Psoas muscle (tissue), 8 donors: ENCODE results near the gene GYPB. TPM values are rescaled to one million over a fixed set of nuclear protein-coding genes. Genes with fewer than 3 reads are reported as not detected.
"Not testable (repeated sequence)": the region's sequence is repeated elsewhere in the genome, so short reads cannot be mapped to it uniquely, and the experiment has no call there.

ENCODE experiments used
- ATAC-seq, 4 donors: fragments of 200-7000 bp; cut with Tn5 transposase; one replicate each; pipeline ENCODE4 v1.9.1; 2020; ENCODE audit warnings: moderate library complexity in 3 of 4, mild to moderate bottlenecking in 2 of 4
- DNase-seq, 2 donors: peaks; one replicate each; pipeline ENCODE4 v3.0.0-alpha.2; 2020
- H3K27ac ChIP-seq: fragments of 200-600 bp; one replicate; pipeline ENCODE4 v1.8.0; 2022
- H3K27me3 ChIP-seq, 3 donors: fragments of 200-600 bp in 1 of 3; one replicate each; pipeline versions ENCODE4 v1.6.1 to v1.8.0; 2013 to 2022; ENCODE audit warnings: low read length in 2 of 3, mild to moderate bottlenecking in 2 of 3, moderate library complexity in 1 of 3; ENCODE audit not compliant: insufficient read depth in 3 of 3
- H3K36me3 ChIP-seq, 2 donors: fragments of 200-600 bp in 1 of 2; one replicate each; pipeline versions ENCODE4 v1.6.1 to v1.8.0; 2013 to 2022; ENCODE audit warnings: low read depth in 1 of 2, mild to moderate bottlenecking in 1 of 2, moderate library complexity in 1 of 2; ENCODE audit not compliant: insufficient read depth in 1 of 2
- H3K4me1 ChIP-seq: fragments of 200-600 bp; one replicate; pipeline ENCODE4 v1.8.0; 2022
- H3K4me3 ChIP-seq: fragments of 200-600 bp; one replicate; pipeline ENCODE4 v1.8.0; 2022; ENCODE audit warnings: mild to moderate bottlenecking
- H3K9me3 ChIP-seq: fragments of 200-600 bp; one replicate; pipeline ENCODE4 v1.8.0; 2022
- WGBS, 3 donors: extraction: QIAGEN DNeasy Blood & Tissue Kit; methylation state at CpG; one replicate each; pipeline versions ENCODE4 v1.1.6 to v1.1.7; 2013; 5-methylcytosine and 5-hydroxymethylcytosine counted together
- intact Hi-C, 2 donors: fragments of 100-400 bp; cut with DNase I; formaldehyde crosslinking; loops; one replicate each; pipeline versions ENCODE4 v1.11.0 to v1.14.2; 2022
- polyA plus RNA-seq, 3 donors: library from polyadenylated mRNA; stranded (reverse); fragments of 200-250 nt; gene quantifications; one replicate each; pipeline ENCODE4 v1.2.3, GENCODE V29; 2013
- total RNA-seq, 4 donors: library from RNA; stranded (reverse); fragmentation: NEBNext Ultra II Directional in 2 of 4; extraction: Animal tissue kit (Norgen Biotek cat#: 25700) in 2 of 4; gene quantifications; one replicate each; pipeline versions ENCODE4 v1.2.1 to v1.2.4, GENCODE V29; 2021 to 2023
- TF ChIP-seq, protein P1 (sequence below): fragments of 200-600 bp; IDR thresholded peaks from one replicate; pipeline ENCODE4 v1.8.0; 2022; ENCODE audit warnings: antibody characterized with exemption
- donor health status: healthy with polysubstance abuse.
- donor health status: DM: no; HTN: no; CAD: no; lungs with moderate emphysema.
- donor health status: Bipolar disorder and iron deficiency.
- donor health status: healthy.
- donor health status: DM: yes; HTN: yes; CAD: no.
- donor health status: DM: no; HTN: no; CAD: no.
- donor health status: DM: no; HTN: no; CAD: no.
- donor health status: DM: yes; HTN: yes; CAD: no.

The GYPB gene
- total and polyA plus RNA-seq, 7 donors: 0.18 TPM; not detected in 6

DNA sequence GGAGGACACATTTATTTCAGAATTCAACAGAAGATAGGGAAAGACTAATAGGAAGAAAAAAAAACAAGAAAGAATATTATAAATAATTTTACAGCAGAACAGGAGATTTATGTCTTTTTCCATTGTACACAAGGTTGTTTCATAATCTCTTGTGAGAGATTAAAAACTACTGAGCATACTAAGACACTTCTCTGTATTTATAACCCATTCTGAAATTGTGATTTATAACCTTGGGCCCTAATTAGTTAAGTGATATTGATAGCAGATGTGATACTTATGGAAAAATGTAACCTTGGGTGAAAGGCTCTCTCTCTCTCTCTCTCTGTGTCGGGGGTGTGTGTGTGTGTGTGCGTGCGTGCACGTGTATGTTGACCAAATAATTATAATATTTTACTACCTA is 12.7 kb upstream of the GYPB start:
- DNase-seq, H3K4me3 ChIP-seq, H3K36me3 ChIP-seq, H3K27me3 ChIP-seq, H3K9me3 ChIP-seq, H3K27ac ChIP-seq, intact Hi-C loops, H3K4me1 ChIP-seq, ATAC-seq: not testable (repeated sequence)
- 65 to 82% (median 65%) methylated on average over 4 of the region's 4 CpGs for WGBS, 3 donors

DNA sequence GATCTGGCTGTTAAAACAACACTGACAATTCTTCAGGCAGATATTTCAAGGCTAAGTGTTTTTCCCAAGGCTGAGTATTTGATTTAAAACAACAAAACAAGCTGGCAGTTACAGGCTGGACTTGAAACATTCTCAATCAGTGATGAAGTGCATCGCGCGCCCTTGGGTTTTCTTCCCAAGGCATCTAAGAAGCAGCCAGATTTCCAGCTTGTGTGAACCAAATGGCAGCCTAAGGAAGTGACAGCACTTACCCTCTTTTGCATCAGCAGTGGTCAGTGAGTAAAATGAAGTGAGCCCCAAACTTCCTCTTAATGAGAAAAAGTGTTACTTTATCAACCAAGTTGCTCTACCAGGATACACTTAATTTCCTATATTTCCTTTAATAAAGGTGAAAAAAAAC is 12.2 kb upstream of the GYPB start:
- ATAC-seq, H3K4me3 ChIP-seq, H3K27ac ChIP-seq, intact Hi-C loops, H3K27me3 ChIP-seq, H3K36me3 ChIP-seq, H3K4me1 ChIP-seq, DNase-seq, H3K9me3 ChIP-seq: not testable (repeated sequence)
- 73 to 76% (median 75%) methylated on average over 3 of the region's 3 CpGs for WGBS, 3 donors

GRCh38 chr4:144030708-144031107 is 11.5 kb upstream of the GYPB start:
- intact Hi-C loops, ATAC-seq, H3K4me3 ChIP-seq, H3K36me3 ChIP-seq, H3K9me3 ChIP-seq, H3K4me1 ChIP-seq, H3K27me3 ChIP-seq, H3K27ac ChIP-seq, DNase-seq: not testable (repeated sequence)
- 64 to 72% (median 72%) methylated on average over 4 of the region's 4 CpGs for WGBS, 3 donors

DNA sequence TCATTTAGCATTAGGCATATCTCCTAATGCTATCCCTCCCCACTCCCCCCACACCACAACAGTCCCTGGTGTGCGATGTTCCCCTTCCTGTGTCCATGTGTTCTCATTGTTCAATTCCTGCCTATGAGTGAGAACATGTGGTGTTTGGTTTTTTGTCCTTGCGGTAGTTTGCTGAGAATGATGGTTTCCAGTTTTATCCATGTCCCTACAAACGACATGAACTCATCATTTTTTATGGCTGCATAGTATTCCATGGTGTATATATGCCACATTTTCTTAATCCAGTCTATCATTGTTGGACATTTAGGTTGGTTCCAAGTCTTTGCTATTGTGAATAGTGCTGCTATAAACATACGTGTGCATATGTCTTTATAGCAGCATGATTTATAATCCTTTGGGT is 7.5 kb upstream of the GYPB start:
- H3K4me3 ChIP-seq, H3K27me3 ChIP-seq, ATAC-seq, H3K36me3 ChIP-seq, H3K9me3 ChIP-seq, intact Hi-C loops, H3K4me1 ChIP-seq, DNase-seq, H3K27ac ChIP-seq: not testable (repeated sequence)
- WGBS, 3 donors: 82 to 88% (median 86%) methylated on average over 3 to 4 of the region's 4 CpGs

DNA sequence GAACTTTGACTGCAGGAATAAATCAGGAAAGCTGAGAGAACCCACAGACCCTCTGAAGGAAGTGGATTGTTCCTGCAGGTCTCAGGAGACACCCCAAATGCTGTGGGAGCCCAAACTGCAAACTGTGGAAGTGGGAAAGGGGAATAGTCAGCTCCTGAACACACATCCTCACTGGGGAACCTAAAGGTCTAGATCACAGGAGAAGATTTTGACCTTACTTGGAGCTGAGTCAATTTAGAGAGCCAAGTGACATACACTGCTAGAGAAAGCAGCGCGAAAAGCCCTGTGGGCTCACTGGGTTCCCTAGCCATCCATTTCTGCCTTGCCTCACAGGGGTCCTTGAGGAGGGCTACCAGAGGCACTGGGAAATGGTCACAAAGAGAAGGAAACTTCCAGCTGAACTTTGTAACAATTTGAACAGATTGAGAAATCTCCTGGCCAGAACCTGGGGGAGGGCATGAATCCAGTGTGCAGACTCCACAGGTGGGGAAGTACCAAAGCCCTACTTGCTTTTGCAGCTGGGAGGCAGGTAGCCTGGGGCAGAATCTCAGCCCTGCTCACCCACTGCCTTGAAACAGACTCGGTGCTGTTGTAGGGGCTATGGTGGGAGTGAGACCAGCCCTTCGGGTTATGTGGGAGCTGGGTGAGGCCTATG is 5.3 kb upstream of the GYPB start:
- ATAC-seq, H3K4me3 ChIP-seq, H3K36me3 ChIP-seq, H3K4me1 ChIP-seq, intact Hi-C loops, H3K27ac ChIP-seq, DNase-seq, H3K9me3 ChIP-seq, H3K27me3 ChIP-seq: not testable (repeated sequence)
- 64 to 84% (median 65%) methylated on average over 4 of the region's 4 CpGs for WGBS, 3 donors

DNA sequence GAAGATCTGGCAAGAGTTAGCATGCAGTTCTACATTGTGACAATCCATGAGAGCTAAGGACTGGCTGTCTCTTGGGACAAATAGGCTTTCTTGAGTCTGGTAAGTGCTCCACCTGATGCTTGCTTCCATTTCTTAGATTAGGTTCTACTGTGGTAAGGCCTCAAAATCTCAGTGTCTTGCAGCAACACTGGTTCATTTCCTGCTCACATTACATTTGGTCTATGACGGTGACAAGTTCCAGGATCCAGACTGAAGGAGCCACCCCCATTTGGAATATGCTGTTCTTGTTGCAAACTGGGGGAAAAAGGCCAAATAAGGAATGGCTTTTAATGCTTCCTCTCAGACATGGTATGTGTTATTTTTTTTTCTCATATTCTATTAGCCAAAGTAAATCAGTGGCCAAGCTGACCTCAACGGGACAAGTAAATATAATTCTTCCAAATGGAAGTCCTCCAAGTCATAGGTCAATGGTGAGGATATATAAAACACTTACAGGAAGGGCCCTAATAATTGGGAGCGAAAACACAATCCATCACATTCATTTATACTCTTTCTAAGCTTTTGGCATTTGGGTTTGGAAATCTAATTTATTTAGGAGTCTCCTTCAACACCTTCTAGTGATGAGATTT is 3.7 kb upstream of the GYPB start:
- H3K27ac ChIP-seq, H3K4me1 ChIP-seq, H3K36me3 ChIP-seq, ATAC-seq, H3K27me3 ChIP-seq, intact Hi-C loops, DNase-seq, H3K4me3 ChIP-seq, H3K9me3 ChIP-seq: not testable (repeated sequence)
- WGBS, 3 donors: 43 to 52% (median 45%) methylated on average over 2 of the region's 3 CpGs

DNA sequence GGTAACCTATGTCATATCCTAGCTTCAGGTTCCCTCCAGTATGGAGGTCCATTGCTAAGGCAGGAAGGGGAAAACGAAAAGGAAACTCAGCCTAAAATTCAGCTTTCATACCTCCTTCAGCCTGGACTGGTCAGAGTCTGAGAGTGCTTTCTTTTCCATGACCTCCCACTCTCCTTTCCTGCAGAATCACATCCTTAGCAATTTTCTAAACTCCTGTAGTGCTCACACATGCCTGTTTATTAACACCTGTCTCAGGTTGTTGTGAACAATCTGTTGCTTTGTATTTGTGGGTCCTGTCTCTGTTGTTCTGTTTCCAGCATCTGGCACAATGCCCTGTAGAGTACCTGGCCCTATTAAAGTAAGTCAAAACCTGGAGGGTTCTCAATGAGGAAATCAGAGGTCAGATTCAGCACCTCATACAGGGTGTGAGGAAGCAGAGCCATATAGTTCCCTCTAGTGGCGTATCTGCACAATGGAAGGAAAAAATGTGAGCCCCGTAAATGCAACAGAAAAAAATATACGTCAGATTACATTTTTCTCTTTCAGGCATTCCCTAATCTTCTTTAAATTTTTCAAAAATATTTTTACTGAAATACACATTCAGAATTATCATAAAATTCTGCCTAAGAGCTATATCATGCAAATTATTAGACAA is 2.3 kb upstream of the GYPB start:
- peak in 2 of 4 donors; percentile 46 to 65 for ATAC-seq
- intact Hi-C loops: not testable (repeated sequence)

DNA sequence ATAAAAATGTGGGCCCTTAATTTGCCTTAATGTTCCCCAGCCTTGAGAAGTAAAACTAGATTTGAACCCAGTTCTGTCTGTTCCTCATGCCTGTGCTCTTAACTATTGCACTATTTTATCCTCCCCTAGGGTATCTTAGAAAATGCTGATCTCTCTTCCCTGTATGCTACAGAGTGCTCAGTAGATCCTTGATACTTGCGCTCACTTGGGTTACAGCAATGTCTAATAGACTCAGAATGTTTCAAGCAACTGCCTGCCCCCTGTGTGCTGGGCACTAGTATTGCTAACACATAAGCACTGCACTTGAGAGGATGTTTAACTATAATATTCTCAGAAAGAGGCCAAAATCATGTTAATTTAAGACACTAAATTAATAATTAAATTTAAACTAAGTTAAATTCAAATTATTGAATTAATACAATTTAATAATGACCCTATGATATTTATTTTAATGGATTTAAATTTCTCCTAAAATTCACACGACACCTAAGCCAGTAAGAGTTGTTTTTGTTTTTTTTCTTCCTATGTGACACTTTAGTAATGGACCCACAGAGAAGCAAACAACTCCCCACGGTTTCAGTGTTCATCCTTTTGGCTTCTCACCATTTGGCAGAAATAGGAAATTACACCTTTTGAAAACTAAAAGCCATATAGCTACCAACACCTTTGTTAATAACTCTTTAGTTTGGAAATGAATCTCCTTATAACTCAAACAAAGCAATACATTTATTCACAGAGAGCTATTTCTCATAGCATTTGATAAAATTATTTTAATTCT is 768 bp downstream of the GYPB start:
- ATAC-seq, H3K36me3 ChIP-seq, H3K4me1 ChIP-seq, DNase-seq, H3K27me3 ChIP-seq, intact Hi-C loops, H3K9me3 ChIP-seq, H3K4me3 ChIP-seq, H3K27ac ChIP-seq: not testable (repeated sequence)
- 64 to 69% (median 67%) methylated on average over 3 of the region's 3 CpGs for WGBS, 3 donors

More for the DNA sequence above, 2.3 kb upstream of the GYPB start:
- H3K36me3 ChIP-seq, H3K9me3 ChIP-seq, H3K4me3 ChIP-seq, H3K4me1 ChIP-seq, DNase-seq, H3K27me3 ChIP-seq, H3K27ac ChIP-seq: not testable (repeated sequence)
- TF ChIP-seq, protein P1, sequence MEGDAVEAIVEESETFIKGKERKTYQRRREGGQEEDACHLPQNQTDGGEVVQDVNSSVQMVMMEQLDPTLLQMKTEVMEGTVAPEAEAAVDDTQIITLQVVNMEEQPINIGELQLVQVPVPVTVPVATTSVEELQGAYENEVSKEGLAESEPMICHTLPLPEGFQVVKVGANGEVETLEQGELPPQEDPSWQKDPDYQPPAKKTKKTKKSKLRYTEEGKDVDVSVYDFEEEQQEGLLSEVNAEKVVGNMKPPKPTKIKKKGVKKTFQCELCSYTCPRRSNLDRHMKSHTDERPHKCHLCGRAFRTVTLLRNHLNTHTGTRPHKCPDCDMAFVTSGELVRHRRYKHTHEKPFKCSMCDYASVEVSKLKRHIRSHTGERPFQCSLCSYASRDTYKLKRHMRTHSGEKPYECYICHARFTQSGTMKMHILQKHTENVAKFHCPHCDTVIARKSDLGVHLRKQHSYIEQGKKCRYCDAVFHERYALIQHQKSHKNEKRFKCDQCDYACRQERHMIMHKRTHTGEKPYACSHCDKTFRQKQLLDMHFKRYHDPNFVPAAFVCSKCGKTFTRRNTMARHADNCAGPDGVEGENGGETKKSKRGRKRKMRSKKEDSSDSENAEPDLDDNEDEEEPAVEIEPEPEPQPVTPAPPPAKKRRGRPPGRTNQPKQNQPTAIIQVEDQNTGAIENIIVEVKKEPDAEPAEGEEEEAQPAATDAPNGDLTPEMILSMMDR: peak; percentile 37
- 13 to 35% (median 31%) methylated on average over 3 to 4 of the region's 4 CpGs for WGBS, 3 donors

- H3K9me3 ChIP-seq, H3K27me3 ChIP-seq, H3K4me1 ChIP-seq, H3K27ac ChIP-seq, DNase-seq, intact Hi-C loops, ATAC-seq, H3K36me3 ChIP-seq, H3K4me3 ChIP-seq: not testable (repeated sequence)
- 88 to 93% (median 90%) methylated on average over 4 of the region's 4 CpGs for WGBS, 3 donors
Observed at GRCh38 chr4:144017271-144017670, 1.9 kb downstream of the GYPB start.

DNA sequence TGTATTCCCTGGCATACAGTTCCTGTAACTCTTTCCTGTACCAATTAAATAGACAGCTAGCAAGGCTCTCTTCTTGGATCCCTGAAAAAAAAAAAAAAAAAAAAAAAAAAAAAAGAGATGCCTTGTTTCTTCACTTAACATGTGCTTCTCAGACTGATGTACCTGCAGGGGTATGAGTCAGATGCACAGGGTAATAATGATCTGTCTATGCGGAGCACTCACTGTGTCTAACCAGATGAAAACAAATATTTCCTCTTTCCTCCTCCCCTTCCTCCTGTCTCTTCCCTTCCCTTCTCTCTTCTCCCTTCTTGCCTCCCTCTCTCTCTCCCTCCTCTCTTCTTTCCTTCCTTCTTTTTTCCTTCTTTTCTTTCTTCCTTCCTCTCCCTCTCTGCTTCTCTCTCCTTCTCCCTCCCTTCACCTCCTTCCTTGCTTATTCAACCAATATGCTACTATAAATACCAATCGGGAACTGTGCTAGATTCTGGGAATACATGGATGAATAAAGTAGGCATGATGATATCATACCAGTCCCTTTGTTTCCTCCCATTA is 3.0 kb downstream of the GYPB start:
- DNase-seq, intact Hi-C loops, H3K9me3 ChIP-seq, H3K36me3 ChIP-seq, H3K27ac ChIP-seq, H3K4me1 ChIP-seq, ATAC-seq, H3K4me3 ChIP-seq, H3K27me3 ChIP-seq: not testable (repeated sequence)
- 79 to 97% (median 82%) methylated on average over 2 of the region's 2 CpGs for WGBS, 3 donors
